ENCODE data around the gene KRTAP29-1. TPM values are rescaled to one million over a fixed set of nuclear protein-coding genes. Genes with fewer than 3 reads are reported as not detected.

Gene KRTAP29-1
- total RNA-seq, 1 donor from 2014 or later: not detected

GRCh38 chr17:41326173-41327145 is 23.8 kb upstream of the KRTAP29-1 start:
- no peak for TF ChIP-seq CTCF (IDR thresholded peaks at IDR 0.05; ENCODE audit: unreplicated experiment)
- Mint-ChIP-seq H3K36me3 (ENCODE audit: insufficient read depth) (no peaks in the 10 kb centered on the region), H3K9me3 (ENCODE audit: low read depth) (no peaks in the 10 kb centered on the region), H3K4me3 (ENCODE audit: low read depth) (no peak overlapping the region), H3K4me1 (ENCODE audit: low read depth) (no peaks in the 10 kb centered on the region), H3K27me3 (peaks cover 5% of the 10 kb centered on the region), H3K27ac (no peak overlapping the region)
- no peak for DNase-seq (ENCODE audit: low spot score, unreplicated experiment)

- H3K4me1 Mint-ChIP-seq (ENCODE audit: low read depth): no peaks in the 10 kb centered on the region
- no peak overlapping the region for H3K27ac Mint-ChIP-seq
- DNase-seq (ENCODE audit: low spot score, unreplicated experiment): no peak
- H3K4me3 Mint-ChIP-seq (ENCODE audit: low read depth): no peak overlapping the region
- TF ChIP-seq CTCF (IDR thresholded peaks at IDR 0.05; ENCODE audit: unreplicated experiment): no peak
- peaks cover under 1% of the 10 kb centered on the region for H3K9me3 Mint-ChIP-seq (ENCODE audit: low read depth)
- no peaks in the 10 kb centered on the region for H3K36me3 Mint-ChIP-seq (ENCODE audit: insufficient read depth)
- peaks cover 5% of the 10 kb centered on the region for H3K27me3 Mint-ChIP-seq
Measured at GRCh38 chr17:41325611-41326010, 23.0 kb upstream of the KRTAP29-1 start.

GRCh38 chr17:41325126-41325525 is 22.5 kb upstream of the KRTAP29-1 start:
- Mint-ChIP-seq H3K4me1 (ENCODE audit: low read depth) (no peaks in the 10 kb centered on the region), H3K27ac (no peak overlapping the region), H3K36me3 (ENCODE audit: insufficient read depth) (no peaks in the 10 kb centered on the region), H3K27me3 (peaks cover 5% of the 10 kb centered on the region), H3K9me3 (ENCODE audit: low read depth) (peaks cover 6% of the 10 kb centered on the region), H3K4me3 (ENCODE audit: low read depth) (no peak overlapping the region)
- DNase-seq (ENCODE audit: low spot score, unreplicated experiment): no peak
- no peak for TF ChIP-seq CTCF (IDR thresholded peaks at IDR 0.05; ENCODE audit: unreplicated experiment)

GRCh38 chr17:41324180-41325075 is 21.8 kb upstream of the KRTAP29-1 start:
- no peak overlapping the region for H3K27ac Mint-ChIP-seq
- peaks cover 5% of the 10 kb centered on the region for H3K27me3 Mint-ChIP-seq
- peak; percentile 48 for TF ChIP-seq CTCF (IDR thresholded peaks at IDR 0.05; ENCODE audit: unreplicated experiment)
- H3K36me3 Mint-ChIP-seq (ENCODE audit: insufficient read depth): no peaks in the 10 kb centered on the region
- no peak for DNase-seq (ENCODE audit: low spot score, unreplicated experiment)
- H3K4me3 Mint-ChIP-seq (ENCODE audit: low read depth): no peak overlapping the region
- no peaks in the 10 kb centered on the region for H3K4me1 Mint-ChIP-seq (ENCODE audit: low read depth)
- H3K9me3 Mint-ChIP-seq (ENCODE audit: low read depth): peaks cover 13% of the 10 kb centered on the region
